HG02588 (cell line): ENCODE data around the gene GNAL.
"Not testable (repeated sequence)": the region's sequence is repeated elsewhere in the genome, so short reads cannot be mapped to it uniquely, and the experiment has no call there.

Source experiments
- ATAC-seq: cut with Tn5 transposase; IDR thresholded peaks from one replicate; pipeline ENCODE4 v1.9.1; 2021; ENCODE audit warnings: mild to moderate bottlenecking, moderate library complexity; ENCODE audit not compliant: unreplicated experiment

Gene GNAL

GRCh38 chr18:11668441-11669169, 20.5 kb upstream of the GNAL start:
- no peak for ATAC-seq

GRCh38 chr18:11669271-11669947, 19.7 kb upstream of the GNAL start:
- ATAC-seq, result no peak

GRCh38 chr18:11669948-11670275, 19.2 kb upstream of the GNAL start:
- no peak for ATAC-seq

GRCh38 chr18:11671156-11671555, 17.9 kb upstream of the GNAL start:
- no peak for ATAC-seq

GRCh38 chr18:11672198-11672597, 16.9 kb upstream of the GNAL start:
- no peak for ATAC-seq

- ATAC-seq, result no peak
These were observed 16.1 kb upstream of the GNAL start for GRCh38 chr18:11672846-11673454.

- no peak for ATAC-seq
These were observed 15.5 kb upstream of the GNAL start for GRCh38 chr18:11673560-11673959.

GRCh38 chr18:11674119-11674518, 14.9 kb upstream of the GNAL start:
- no peak for ATAC-seq

GRCh38 chr18:11676386-11676785, 12.7 kb upstream of the GNAL start:
- no peak for ATAC-seq

- ATAC-seq, result no peak
These were observed 12.2 kb upstream of the GNAL start for GRCh38 chr18:11676867-11677266.

GRCh38 chr18:11678211-11678610, 10.9 kb upstream of the GNAL start:
- ATAC-seq, result no peak

GRCh38 chr18:11689669-11690565, 853 bp downstream of the GNAL start:
- ATAC-seq, result peak; percentile 38

GRCh38 chr18:11690660-11691059, 1.6 kb downstream of the GNAL start:
- ATAC-seq, result not testable (repeated sequence)

- no peak for ATAC-seq
These were observed 6.7 kb downstream of the GNAL start for GRCh38 chr18:11695736-11696135.

GRCh38 chr18:11696451-11696850, 7.4 kb downstream of the GNAL start:
- no peak for ATAC-seq

- ATAC-seq, result no peak
These were observed 11.8 kb downstream of the GNAL start for GRCh38 chr18:11700876-11701275.

GRCh38 chr18:11710578-11710977, 21.5 kb downstream of the GNAL start:
- ATAC-seq, result no peak

- ATAC-seq, result no peak
These were observed 24.7 kb downstream of the GNAL start for GRCh38 chr18:11713756-11714155.

- ATAC-seq, result no peak
These were observed 25.3 kb downstream of the GNAL start for GRCh38 chr18:11714244-11714918.

GRCh38 chr18:11716767-11717315, 27.8 kb downstream of the GNAL start:
- ATAC-seq, result not testable (repeated sequence)
